Mesenchymal stem cell (in vitro differentiated cells and primary cell): ENCODE data around the gene TP53BP2.

Source experiments
- DNase-seq: peaks from one replicate; pipeline ENCODE4 v3.0.0-alpha.2; 2013
- H2AFZ ChIP-seq: one replicate; pipeline ENCODE4 v1.6.1; 2013; ENCODE audit warnings: low read depth, mild to moderate bottlenecking, control low read depth, inconsistent platforms, low read length, moderate library complexity
- H2AK5ac ChIP-seq: 2 replicates; pipeline ENCODE4 v1.6.1; 2013; ENCODE audit warnings: low read length, moderate library complexity, mild to moderate bottlenecking, inconsistent platforms; ENCODE audit not compliant: severe bottlenecking
- H2BK120ac ChIP-seq: one replicate; pipeline ENCODE4 v1.6.1; 2013; ENCODE audit warnings: low read depth, mild to moderate bottlenecking, inconsistent platforms, low read length, moderate library complexity
- H2BK12ac ChIP-seq, 2 experiments: one replicate each; pipeline ENCODE4 v1.6.1; 2013; ENCODE audit warnings: inconsistent platforms in 2 of 2, low read length in 2 of 2, mild to moderate bottlenecking in 2 of 2, moderate library complexity in 2 of 2, control low read depth in 1 of 2
- H2BK15ac ChIP-seq: one replicate; pipeline ENCODE4 v1.6.1; 2013; ENCODE audit warnings: mild to moderate bottlenecking, low read depth, inconsistent platforms; ENCODE audit not compliant: poor library complexity, severe bottlenecking
- H2BK5ac ChIP-seq: 2 replicates; pipeline ENCODE4 v1.6.1; 2013; ENCODE audit warnings: low read depth, mild to moderate bottlenecking, low read length, control low read depth, inconsistent platforms; ENCODE audit not compliant: poor library complexity, severe bottlenecking
- H3K14ac ChIP-seq, 2 experiments: one replicate each; pipeline ENCODE4 v1.6.1; 2013; ENCODE audit warnings: inconsistent platforms in 2 of 2, low read length in 2 of 2, control low read depth in 1 of 2, mild to moderate bottlenecking in 1 of 2, moderate library complexity in 1 of 2
- H3K18ac ChIP-seq, 2 experiments: one replicate each; pipeline ENCODE4 v1.6.1; 2013; ENCODE audit warnings: inconsistent platforms in 2 of 2, low read length in 2 of 2, control low read depth in 1 of 2, low read depth in 1 of 2, mild to moderate bottlenecking in 1 of 2
- H3K23ac ChIP-seq, 2 experiments: one replicate each; pipeline ENCODE4 v1.6.1; 2013; ENCODE audit warnings: inconsistent platforms in 2 of 2, low read length in 2 of 2, mild to moderate bottlenecking in 2 of 2, moderate library complexity in 2 of 2, control low read depth in 1 of 2
- H3K27ac ChIP-seq: 2 replicates; pipeline ENCODE4 v1.5.1; 2013; ENCODE audit warnings: mild to moderate bottlenecking, moderate library complexity, low read length, control low read depth, inconsistent platforms; ENCODE audit not compliant: poor library complexity, severe bottlenecking
- H3K27me3 ChIP-seq, 2 experiments: 2 replicates each; pipeline versions ENCODE4 v1.6.1 to v1.7.0; 2013; ENCODE audit warnings: low read length in 2 of 2, mild to moderate bottlenecking in 2 of 2, moderate library complexity in 2 of 2, control low read depth in 1 of 2, inconsistent platforms in 1 of 2; ENCODE audit not compliant: control insufficient read depth in 1 of 2, insufficient read depth in 1 of 2
- H3K36me3 ChIP-seq, 2 experiments: 2 replicates each; pipeline versions ENCODE4 v1.6.1 to v1.7.0; 2013; ENCODE audit warnings: low read length in 2 of 2, control low read depth in 1 of 2, inconsistent platforms in 1 of 2, low read depth in 1 of 2, mild to moderate bottlenecking in 1 of 2; ENCODE audit not compliant: insufficient read depth in 2 of 2, control insufficient read depth in 1 of 2
- H3K4ac ChIP-seq, 2 experiments: one replicate each; pipeline ENCODE4 v1.6.1; 2013; ENCODE audit warnings: inconsistent platforms in 2 of 2, low read length in 2 of 2, mild to moderate bottlenecking in 2 of 2, moderate library complexity in 2 of 2, control low read depth in 1 of 2, low read depth in 1 of 2
- H3K4me1 ChIP-seq: 2 replicates; pipeline ENCODE4 v1.6.1; 2013; ENCODE audit warnings: low read depth, low read length, control low read depth; ENCODE audit not compliant: control insufficient read depth, insufficient read depth
- H3K4me2 ChIP-seq: 2 replicates; pipeline ENCODE4 v1.6.1; 2013; ENCODE audit warnings: low read length, mild to moderate bottlenecking, inconsistent platforms; ENCODE audit not compliant: poor library complexity, severe bottlenecking
- H3K4me3 ChIP-seq, 2 experiments: 2 replicates each; pipeline versions ENCODE4 v1.5.1 to v1.7.0; 2013; ENCODE audit warnings: low read length in 2 of 2, mild to moderate bottlenecking in 2 of 2, control low read depth in 1 of 2, low read depth in 1 of 2; ENCODE audit not compliant: insufficient read depth in 1 of 2
- H3K79me1 ChIP-seq: replicated peaks from 2 replicates; pipeline ENCODE4 v1.6.1; 2013; ENCODE audit warnings: mild to moderate bottlenecking, control low read depth, low read length, inconsistent platforms; ENCODE audit not compliant: poor library complexity, severe bottlenecking
- H3K9ac ChIP-seq: 2 replicates; pipeline ENCODE4 v1.7.0; 2013; ENCODE audit warnings: mild to moderate bottlenecking, low read length, moderate library complexity
- H3K9me3 ChIP-seq: 2 replicates; pipeline ENCODE4 v1.7.0; 2013; ENCODE audit warnings: mild to moderate bottlenecking, low read length; ENCODE audit not compliant: control insufficient read depth
- H4K8ac ChIP-seq: one replicate; pipeline ENCODE4 v1.6.1; 2013; ENCODE audit warnings: inconsistent platforms, mild to moderate bottlenecking, low read length, moderate library complexity
- H4K91ac ChIP-seq: one replicate; pipeline ENCODE4 v1.6.1; 2013; ENCODE audit warnings: mild to moderate bottlenecking, low read length, inconsistent platforms
- WGBS: methylation state at CpG from one replicate; pipeline ENCODE4 v1.1.7; 2013; ENCODE audit warnings: mixed read lengths; 5-methylcytosine and 5-hydroxymethylcytosine counted together

Gene TP53BP2

DNA sequence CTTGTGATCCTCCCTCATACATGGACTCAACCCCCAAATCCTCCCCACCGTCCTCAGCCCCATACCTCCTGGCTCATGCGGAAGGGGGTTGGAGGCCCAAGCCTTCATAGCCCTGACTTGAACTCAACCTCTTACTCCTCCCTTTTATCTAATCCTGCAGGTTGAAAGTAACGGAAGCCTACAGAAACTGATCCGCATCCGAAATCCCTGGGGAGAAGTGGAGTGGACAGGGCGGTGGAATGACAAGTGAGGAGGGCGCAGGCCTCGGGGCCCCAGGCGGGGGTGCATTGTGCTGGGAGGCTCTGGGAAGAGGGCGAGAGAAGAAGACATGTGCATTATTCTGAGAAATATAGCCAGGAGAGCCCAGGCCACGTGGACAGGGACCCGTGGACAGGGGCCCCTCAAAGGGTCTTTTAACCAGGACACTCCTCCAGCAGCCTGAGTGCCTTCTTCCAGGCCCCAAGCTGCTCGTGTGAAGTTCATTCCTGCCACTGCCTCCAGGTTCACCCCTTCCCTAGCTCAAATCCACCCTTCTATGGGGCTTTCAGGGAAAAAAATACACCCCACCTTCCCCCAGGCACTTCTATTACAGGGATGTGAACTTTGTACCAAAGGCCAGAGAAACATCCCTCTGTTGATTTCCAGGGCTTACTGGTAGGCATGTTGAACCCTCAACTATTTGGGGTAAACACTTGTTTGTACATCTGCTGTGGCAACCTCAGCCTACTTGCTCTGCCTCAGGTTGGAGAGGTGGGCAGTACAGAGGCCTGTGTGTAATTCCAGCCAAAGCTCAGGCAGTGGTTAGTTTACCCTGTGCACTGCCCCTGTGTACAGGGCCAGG lies 94.8 kb downstream of the TP53BP2 start:
- no peaks in the 10 kb centered on the region for H3K27me3 ChIP-seq
- no peak overlapping the region for H2AK5ac ChIP-seq
- H3K14ac ChIP-seq: no peak overlapping the region
- no peak overlapping the region for H3K4me2 ChIP-seq
- 92% methylated on average over 13 of the region's 13 CpGs for WGBS
- peak overlapping the region; percentile 21 for H2BK15ac ChIP-seq
- no peak overlapping the region for H4K91ac ChIP-seq
- DNase-seq: no peak
- peak overlapping the region; percentile 47 for H4K8ac ChIP-seq
- no peak overlapping the region for H2AFZ ChIP-seq
- peak overlapping the region in 1 of 2 experiments; percentile 11 for H2BK12ac ChIP-seq
- peaks cover 81 to 88% of the 10 kb centered on the region in 2 experiments for H3K36me3 ChIP-seq
- peaks cover 13% of the 10 kb centered on the region for H3K4me1 ChIP-seq
- no peak overlapping the region for H3K18ac ChIP-seq
- H2BK120ac ChIP-seq: no peak overlapping the region
- H3K23ac ChIP-seq: no peak overlapping the region
- no peak overlapping the region for H3K4ac ChIP-seq
- peaks cover 42% of the 10 kb centered on the region for H3K79me1 ChIP-seq
- no peaks in the 10 kb centered on the region for H3K9me3 ChIP-seq
- no peak overlapping the region for H3K27ac ChIP-seq
- H3K4me3 ChIP-seq: no peak overlapping the region
- no peak overlapping the region for H2BK5ac ChIP-seq
- H3K9ac ChIP-seq: no peak overlapping the region

GRCh38 chr1:223748773-223749733 lies 96.7 kb downstream of the TP53BP2 start:
- H3K23ac ChIP-seq: peak overlapping the region; percentile 72 to 94
- H3K79me1 ChIP-seq: peaks cover 36% of the 10 kb centered on the region
- peak overlapping the region; percentile 5 for H2AFZ ChIP-seq
- H2BK15ac ChIP-seq: peak overlapping the region; percentile 85
- 6% methylated on average over 45 of the region's 61 CpGs for WGBS
- no peaks in the 10 kb centered on the region for H3K27me3 ChIP-seq
- H3K4ac ChIP-seq: peak overlapping the region; percentile 95 to 98
- peak overlapping the region; percentile 71 for H3K9ac ChIP-seq
- H2BK5ac ChIP-seq: no peak overlapping the region
- H3K4me1 ChIP-seq: peaks cover 19% of the 10 kb centered on the region
- H3K4me3 ChIP-seq: peak overlapping the region; percentile 29 to 65
- peak; percentile 68 for DNase-seq
- peak overlapping the region in 1 of 2 experiments; percentile 97 for H3K14ac ChIP-seq
- H4K8ac ChIP-seq: peak overlapping the region; percentile 86
- peak overlapping the region; percentile 74 to 99 for H3K18ac ChIP-seq
- no peaks in the 10 kb centered on the region for H3K9me3 ChIP-seq
- H3K4me2 ChIP-seq: peak overlapping the region; percentile 66
- peak overlapping the region; percentile 59 to 95 for H2BK12ac ChIP-seq
- peak overlapping the region; percentile 41 for H2AK5ac ChIP-seq
- H3K27ac ChIP-seq: peak overlapping the region; percentile 66
- H3K36me3 ChIP-seq: peaks cover 80 to 88% of the 10 kb centered on the region in 2 experiments
- H2BK120ac ChIP-seq: peak overlapping the region; percentile 95
- peak overlapping the region; percentile 88 for H4K91ac ChIP-seq

GRCh38 chr1:223748405-223748772 lies 97.4 kb downstream of the TP53BP2 start:
- Histone ChIP-seq H2BK5ac (peak overlapping the region; percentile 47), H3K23ac (peak overlapping the region in 1 of 2 experiments; percentile 72), H3K79me1 (peaks cover 38% of the 10 kb centered on the region), H2AFZ (peak overlapping the region; percentile 5), H2AK5ac (peak overlapping the region; percentile 41), H4K91ac (peak overlapping the region; percentile 88), H2BK15ac (no peak overlapping the region), H3K27me3 (no peaks in the 10 kb centered on the region), H3K27ac (peak overlapping the region; percentile 66), H3K18ac (peak overlapping the region; percentile 74 to 99), H3K4me3 (peak overlapping the region in 1 of 2 experiments; percentile 65), H3K9me3 (no peaks in the 10 kb centered on the region), H3K14ac (peak overlapping the region in 1 of 2 experiments; percentile 97), H4K8ac (peak overlapping the region; percentile 86), H3K9ac (peak overlapping the region; percentile 71), H3K4me2 (peak overlapping the region; percentile 66), H3K4ac (peak overlapping the region; percentile 95 to 98), H2BK12ac (peak overlapping the region; percentile 59 to 95), H3K4me1 (peaks cover 21% of the 10 kb centered on the region), H2BK120ac (peak overlapping the region; percentile 71), H3K36me3 (peaks cover 82 to 88% of the 10 kb centered on the region in 2 experiments)
- peak; percentile 92 for DNase-seq
- WGBS: 4% methylated on average over 15 of the region's 18 CpGs
